ENCODE results near the gene PI16. TPM values are rescaled to one million over a fixed set of nuclear protein-coding genes. Genes with fewer than 3 reads are reported as not detected.

The PI16 gene
- total RNA-seq, 2 experiments from 2014 or later, result 5.2 to 7.8 TPM

- no peaks in the 10 kb centered on the region for H3K9me3 ChIP-seq (ENCODE audit: control insufficient read depth in 1 of 2, insufficient read depth in 1 of 2, low read length in 2 of 2)
- peaks cover 7% of the 10 kb centered on the region for H3K4me1 ChIP-seq (ENCODE audit: insufficient read depth, low read length)
- H3K27ac ChIP-seq (ENCODE audit: low read depth in 1 of 2, low read length in 2 of 2), result no peak overlapping the region
- Mint-ChIP-seq H3K36me3 (ENCODE audit: low read depth) (peaks cover 56% of the 10 kb centered on the region), H3K27me3 (no peaks in the 10 kb centered on the region), H3K4me3 (no peak overlapping the region), H3K9me3 (no peaks in the 10 kb centered on the region), H3K4me1 (ENCODE audit: low read depth) (peaks cover 5% of the 10 kb centered on the region), H3K27ac (no peak overlapping the region)
- H3K27me3 ChIP-seq (ENCODE audit: control insufficient read depth in 1 of 2, insufficient read depth in 2 of 2, low read length in 2 of 2), result no peaks in the 10 kb centered on the region
- CTCF ChIA-PET, result no interaction called here
- peaks cover 49% of the 10 kb centered on the region for H3K36me3 ChIP-seq (ENCODE audit: insufficient read depth, low read length)
- ATAC-seq (ENCODE audit: poor library complexity), result no peak
- intact Hi-C loops (cut with DNase I, micrococcal nuclease), result no loop called here
- POLR2A ChIA-PET, result no interaction called here
- no peak for TF ChIP-seq CTCF (IDR thresholded peaks at IDR 0.05)
- DNase-seq, result no peak
- no peak overlapping the region for H3K4me3 ChIP-seq (ENCODE audit: low read length)
Measured at GRCh38 chr6:36924778-36925374, 29.7 kb upstream of the PI16 start.

- H3K27me3 Mint-ChIP-seq, result no peaks in the 10 kb centered on the region
- no peak overlapping the region for H3K27ac ChIP-seq (ENCODE audit: low read depth in 1 of 2, low read length in 2 of 2)
- CTCF ChIA-PET, result no interaction called here
- no peak for ATAC-seq (ENCODE audit: poor library complexity)
- no peak overlapping the region for H3K4me3 ChIP-seq (ENCODE audit: low read length)
- no peak overlapping the region for H3K27ac Mint-ChIP-seq
- no peak for DNase-seq
- H3K27me3 ChIP-seq (ENCODE audit: control insufficient read depth in 1 of 2, insufficient read depth in 2 of 2, low read length in 2 of 2), result no peaks in the 10 kb centered on the region
- peaks cover 40% of the 10 kb centered on the region for H3K36me3 ChIP-seq (ENCODE audit: insufficient read depth, low read length)
- peaks cover 46% of the 10 kb centered on the region for H3K36me3 Mint-ChIP-seq (ENCODE audit: low read depth)
- TF ChIP-seq CTCF (IDR thresholded peaks at IDR 0.05), result no peak
- POLR2A ChIA-PET, result no interaction called here
- no peaks in the 10 kb centered on the region for H3K9me3 Mint-ChIP-seq
- no peaks in the 10 kb centered on the region for H3K9me3 ChIP-seq (ENCODE audit: control insufficient read depth in 1 of 2, insufficient read depth in 1 of 2, low read length in 2 of 2)
- H3K4me1 Mint-ChIP-seq (ENCODE audit: low read depth), result peaks cover 5% of the 10 kb centered on the region
- H3K4me3 Mint-ChIP-seq, result no peak overlapping the region
- intact Hi-C loops (cut with DNase I, micrococcal nuclease), result no loop called here
- H3K4me1 ChIP-seq (ENCODE audit: insufficient read depth, low read length), result peaks cover 7% of the 10 kb centered on the region
Measured at GRCh38 chr6:36925809-36926208, 28.7 kb upstream of the PI16 start.

- Mint-ChIP-seq H3K27ac (no peak overlapping the region), H3K4me1 (ENCODE audit: low read depth) (peaks cover 5% of the 10 kb centered on the region), H3K36me3 (ENCODE audit: low read depth) (peaks cover 38% of the 10 kb centered on the region), H3K4me3 (no peak overlapping the region), H3K27me3 (no peaks in the 10 kb centered on the region), H3K9me3 (no peaks in the 10 kb centered on the region)
- Histone ChIP-seq H3K4me1 (ENCODE audit: insufficient read depth, low read length) (peaks cover 7% of the 10 kb centered on the region), H3K9me3 (ENCODE audit: control insufficient read depth in 1 of 2, insufficient read depth in 1 of 2, low read length in 2 of 2) (no peaks in the 10 kb centered on the region), H3K27ac (ENCODE audit: low read depth in 1 of 2, low read length in 2 of 2) (no peak overlapping the region), H3K27me3 (ENCODE audit: control insufficient read depth in 1 of 2, insufficient read depth in 2 of 2, low read length in 2 of 2) (no peaks in the 10 kb centered on the region), H3K36me3 (ENCODE audit: insufficient read depth, low read length) (peaks cover 34% of the 10 kb centered on the region), H3K4me3 (ENCODE audit: low read length) (no peak overlapping the region)
- no peak for TF ChIP-seq CTCF (IDR thresholded peaks at IDR 0.05)
- ChIA-PET POLR2A (no interaction called here), CTCF (no interaction called here)
- DNase-seq, result no peak
- intact Hi-C loops (cut with DNase I, micrococcal nuclease), result no loop called here
- no peak for ATAC-seq (ENCODE audit: poor library complexity)
Measured at GRCh38 chr6:36926708-36927513, 27.6 kb upstream of the PI16 start.
